Frontal cortex (tissue), 4 donors: ENCODE results near the gene FAM219A. TPM values are rescaled to one million over a fixed set of nuclear protein-coding genes. Genes with fewer than 3 reads are reported as not detected.

Source experiments
- DNase-seq, 2 donors: peaks; one replicate each; pipeline ENCODE4 v3.0.0; 2012; ENCODE audit warnings: low spot score in 2 of 2
- FAIRE-seq: peaks from 2 replicates; lab custom pipeline; 2012; peaks lifted over from hg19 to GRCh38; lab: Jason Lieb, UNC
- total RNA-seq: library from RNA; depleted of rRNA; stranded (reverse); fragments of >200 nt; gene quantifications from one replicate; pipeline ENCODE4 v1.2.3, GENCODE V29; 2014
- donor health status: control.
- donor health status: control.
- donor health status: control.

The FAM219A gene
- total RNA-seq, 1 donor from 2014 or later, result 22.4 TPM

- no peak for DNase-seq
These were observed 49.2 kb downstream of the FAM219A start for GRCh38 chr9:34409154-34409553.

GRCh38 chr9:34408173-34408572 lies 50.2 kb downstream of the FAM219A start:
- DNase-seq, result no peak
- no peak for FAIRE-seq

More at GRCh38 chr9:34409154-34409553, 49.2 kb downstream of the FAM219A start:
- FAIRE-seq, result no peak

- DNase-seq (no peak), FAIRE-seq (no peak)
These were observed 52.2 kb downstream of the FAM219A start for GRCh38 chr9:34406219-34406618.

GRCh38 chr9:34405719-34406118 lies 52.7 kb downstream of the FAM219A start:
- no peak for DNase-seq

GRCh38 chr9:34403554-34404380 lies 54.6 kb downstream of the FAM219A start:
- FAIRE-seq (no peak), DNase-seq (peak; percentile 55 to 66)

More at GRCh38 chr9:34405719-34406118, 52.7 kb downstream of the FAM219A start:
- no peak for FAIRE-seq

GRCh38 chr9:34400686-34401602 lies 57.4 kb downstream of the FAM219A start:
- DNase-seq, result no peak
- FAIRE-seq, result no peak

GRCh38 chr9:34400275-34400674 lies 58.1 kb downstream of the FAM219A start:
- no peak for FAIRE-seq
- no peak for DNase-seq

- no peak for FAIRE-seq
- no peak for DNase-seq
These were observed 58.6 kb downstream of the FAM219A start for GRCh38 chr9:34399729-34400128.

- no peak for DNase-seq
- no peak for FAIRE-seq
These were observed 59.5 kb downstream of the FAM219A start for GRCh38 chr9:34398875-34399274.

GRCh38 chr9:34396276-34397214 lies 61.8 kb downstream of the FAM219A start:
- DNase-seq, result no peak
- FAIRE-seq, result no peak

GRCh38 chr9:34392511-34392910 lies 65.9 kb downstream of the FAM219A start:
- FAIRE-seq (no peak), DNase-seq (no peak)

- FAIRE-seq (no peak), DNase-seq (no peak)
These were observed 71.1 kb downstream of the FAM219A start for GRCh38 chr9:34387239-34387638.

GRCh38 chr9:34386656-34387055 lies 71.7 kb downstream of the FAM219A start:
- FAIRE-seq, result no peak

GRCh38 chr9:34385561-34386230 lies 72.7 kb downstream of the FAM219A start:
- no peak for DNase-seq
- FAIRE-seq, result no peak

More at GRCh38 chr9:34386656-34387055, 71.7 kb downstream of the FAM219A start:
- DNase-seq, result no peak

- DNase-seq (no peak), FAIRE-seq (no peak)
These were observed 73.8 kb downstream of the FAM219A start for GRCh38 chr9:34384368-34385165.

GRCh38 chr9:34383904-34384303 lies 74.5 kb downstream of the FAM219A start:
- DNase-seq (no peak), FAIRE-seq (no peak)

- FAIRE-seq, result no peak
- peak in 1 of 2 donors; percentile 2 for DNase-seq
These were observed 75.5 kb downstream of the FAM219A start for GRCh38 chr9:34382879-34383278.

- DNase-seq, result no peak
- no peak for FAIRE-seq
These were observed 76.3 kb downstream of the FAM219A start for GRCh38 chr9:34382054-34382453.
